NCI-H187 (cell line): ENCODE results near the gene DPP6.

Experiments
- DNase-seq, 2 experiments: peaks; one replicate each; lab custom pipeline; 2025; lab: John Stamatoyannopoulos, UW

DPP6 gene

GRCh38 chr7:154451480-154452457 is 399.6 kb downstream of the DPP6 start:
- no peak for DNase-seq

GRCh38 chr7:154463794-154464193 is 411.6 kb downstream of the DPP6 start:
- no peak for DNase-seq

DNA sequence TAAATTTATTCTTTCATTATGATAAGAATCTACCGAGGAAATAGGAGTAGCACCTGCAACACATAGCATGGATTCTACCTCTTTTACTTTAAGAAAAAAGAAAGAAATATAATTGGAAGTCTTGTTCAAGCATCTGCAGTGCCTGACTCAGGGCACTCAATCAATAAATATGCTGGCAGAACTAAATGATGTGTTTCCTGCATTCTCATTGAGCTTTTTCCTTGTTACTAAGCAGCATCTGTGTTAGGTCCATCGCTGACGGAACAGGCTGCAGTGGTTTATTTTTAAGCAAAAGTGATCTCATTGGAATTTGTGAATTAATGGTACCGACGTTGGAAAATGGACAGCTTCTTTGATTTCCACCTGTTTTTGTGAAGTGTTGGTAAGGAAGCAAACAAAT is 417.5 kb downstream of the DPP6 start:
- DNase-seq: no peak

- DNase-seq: no peak
Measured at GRCh38 chr7:154472343-154472742, 420.1 kb downstream of the DPP6 start.

DNA sequence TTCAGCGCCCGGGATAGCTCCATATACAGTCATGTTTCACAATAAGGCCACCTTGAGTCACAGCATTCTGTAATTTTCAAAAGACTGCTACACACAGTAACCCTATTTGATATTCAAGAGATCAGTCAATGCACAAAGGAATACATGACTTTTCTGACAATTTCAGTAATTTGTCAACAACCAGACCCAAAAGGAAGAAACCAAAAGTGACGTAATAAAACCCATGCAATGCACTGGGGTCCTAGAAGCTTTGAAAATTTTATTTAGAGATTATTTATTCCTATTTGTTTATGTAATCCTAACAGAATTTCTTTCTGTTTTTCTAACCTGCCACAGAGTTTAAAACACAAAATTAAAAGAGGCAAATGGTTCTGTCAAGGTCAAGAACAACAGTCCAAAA is 421.2 kb downstream of the DPP6 start:
- no peak for DNase-seq

- no peak for DNase-seq
Measured at GRCh38 chr7:154474903-154475520, 422.8 kb downstream of the DPP6 start.

DNA sequence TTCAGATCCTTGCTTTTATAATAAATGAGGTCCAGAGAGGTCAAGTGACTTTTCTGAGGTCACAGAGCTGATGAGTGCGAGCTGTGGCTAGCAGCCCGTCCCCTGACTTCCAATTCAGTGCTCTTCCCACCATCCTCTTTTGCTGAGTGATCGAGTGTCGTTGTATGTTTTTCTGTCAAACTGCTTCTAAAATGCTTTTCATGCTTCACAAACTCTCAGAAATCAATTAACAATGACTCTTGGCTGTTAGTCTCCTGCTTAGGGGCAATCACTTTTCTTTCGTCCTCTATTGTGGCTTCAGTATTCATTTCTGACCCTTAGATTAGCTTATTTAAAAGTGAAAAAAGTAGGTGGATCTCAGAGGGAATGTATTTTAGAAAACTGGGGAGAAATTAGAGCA is 423.7 kb downstream of the DPP6 start:
- DNase-seq: no peak

DNA sequence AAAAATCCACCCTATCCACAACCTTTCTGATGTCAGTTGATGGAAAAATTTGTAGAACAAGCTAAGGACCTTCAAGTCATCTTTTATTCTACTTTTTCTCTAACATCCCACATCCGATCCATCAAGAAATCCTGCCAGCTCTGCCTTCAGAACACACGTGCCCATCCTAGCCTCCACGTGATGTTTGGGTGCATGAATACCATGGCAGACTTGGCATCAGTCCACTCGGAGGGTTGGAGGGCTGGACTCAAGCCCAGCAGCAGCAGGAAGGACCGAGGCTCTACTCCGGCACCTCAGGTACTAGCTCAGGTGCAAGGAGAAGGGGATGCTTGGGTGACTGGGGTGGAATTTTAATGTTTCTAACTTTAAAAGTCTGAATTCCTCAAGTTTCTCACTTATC is 428.6 kb downstream of the DPP6 start:
- DNase-seq: no peak

DNA sequence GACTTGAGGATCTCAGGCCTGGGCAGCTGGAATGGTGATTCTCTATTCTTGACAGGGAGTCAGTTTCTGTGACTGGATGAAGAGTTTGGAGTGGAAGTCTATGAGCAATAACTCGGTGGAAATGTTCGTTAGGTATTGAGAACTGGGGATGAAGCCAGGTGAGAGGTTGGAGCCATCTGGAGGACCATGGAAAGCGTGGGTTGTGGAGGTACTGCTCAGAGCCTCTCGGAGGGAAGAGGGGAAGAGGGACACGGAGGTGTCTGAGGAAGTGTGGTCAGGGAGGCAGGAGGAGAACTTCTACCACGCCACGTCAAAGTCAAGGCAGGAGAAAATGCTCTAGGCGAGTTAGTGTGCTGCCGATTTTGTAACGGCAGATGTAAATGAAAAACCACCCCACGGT is 430.7 kb downstream of the DPP6 start:
- DNase-seq: no peak

GRCh38 chr7:154484406-154484805 is 432.2 kb downstream of the DPP6 start:
- no peak for DNase-seq

DNA sequence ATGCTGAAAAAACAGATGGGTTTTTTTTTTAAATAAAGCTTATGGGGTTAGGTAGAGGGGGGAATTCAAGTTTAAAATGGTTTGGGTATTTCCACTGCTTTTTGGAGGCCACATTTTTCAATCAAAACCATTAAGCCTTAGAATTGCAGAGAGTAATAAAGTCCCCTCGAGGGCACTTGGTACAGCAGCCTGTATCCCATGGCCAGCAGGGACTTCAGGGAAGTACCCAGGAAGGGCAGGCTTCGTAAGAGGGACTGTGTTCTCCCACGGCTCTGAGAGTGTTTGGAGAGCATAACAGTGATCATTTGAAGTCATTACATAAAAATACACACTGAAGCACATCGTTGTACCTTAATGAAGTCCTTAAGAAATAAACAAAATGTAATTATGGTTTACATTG is 432.7 kb downstream of the DPP6 start:
- no peak for DNase-seq

- DNase-seq: no peak
Measured at GRCh38 chr7:154489897-154490296, 437.7 kb downstream of the DPP6 start.

DNA sequence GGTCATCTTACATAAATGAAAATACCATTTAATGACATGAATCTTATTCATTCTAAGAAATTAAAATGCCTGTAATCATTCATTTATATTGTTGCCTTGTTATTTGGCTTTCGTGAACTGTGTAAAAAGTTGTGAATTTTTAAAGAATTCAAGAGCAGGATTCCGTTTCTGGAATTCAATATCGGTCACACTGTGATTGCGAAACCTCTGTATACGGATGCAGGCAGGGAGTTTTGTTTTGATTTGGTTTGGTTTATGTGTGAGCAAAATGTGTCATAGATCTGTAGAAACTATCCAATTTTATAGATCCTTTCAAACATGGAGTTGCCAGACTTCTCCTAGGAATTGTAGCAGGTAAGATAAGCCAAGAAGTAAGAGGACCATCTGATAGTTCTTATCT is 441.4 kb downstream of the DPP6 start:
- no peak for DNase-seq

DNA sequence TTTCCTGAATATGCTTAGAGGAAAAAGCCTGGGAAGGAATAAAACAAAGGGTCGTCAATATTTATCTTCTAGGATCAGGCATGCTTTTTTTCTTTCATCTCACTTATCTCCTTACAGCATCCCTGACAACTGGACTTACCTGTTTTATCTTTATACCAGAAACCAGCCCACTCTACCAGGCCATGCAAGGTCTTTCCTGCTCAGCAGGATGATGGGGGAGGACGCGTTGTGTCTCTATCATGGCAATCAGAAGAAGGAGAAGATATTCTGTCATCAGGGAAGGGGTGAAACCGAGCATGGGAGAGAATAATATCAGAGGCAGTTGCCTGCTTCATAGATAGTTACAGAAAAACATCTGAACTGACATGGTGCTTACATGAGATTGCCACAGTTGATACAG is 445.6 kb downstream of the DPP6 start:
- DNase-seq: no peak

DNA sequence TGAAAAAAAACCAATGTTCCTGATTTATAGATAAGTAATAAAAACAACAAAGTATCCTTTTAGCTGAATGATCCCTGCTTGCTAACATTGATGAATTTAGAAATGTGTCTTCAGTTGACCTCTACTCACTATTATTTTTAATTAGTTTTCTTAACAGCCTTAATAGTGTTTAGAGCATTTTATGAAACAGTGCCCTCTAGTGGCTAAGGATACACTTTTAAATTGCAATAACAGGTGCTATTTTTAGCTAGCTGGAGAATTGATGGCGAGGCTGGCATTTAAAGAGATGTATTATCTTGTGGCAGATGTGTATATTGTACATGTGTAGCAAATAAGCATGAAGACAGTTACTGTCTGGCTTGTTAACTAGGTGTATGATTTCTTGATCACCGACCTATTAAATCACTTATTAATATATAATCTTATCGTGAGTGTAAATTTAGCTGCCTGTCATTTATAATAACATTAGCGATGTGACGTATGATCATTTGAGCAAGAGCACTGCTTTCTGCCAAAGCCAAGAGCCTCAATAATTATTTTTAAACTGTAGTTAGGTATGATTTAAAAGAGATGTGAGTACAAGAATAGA is 451.9 kb downstream of the DPP6 start:
- peak in 1 of 2 experiments; percentile 1 for DNase-seq

GRCh38 chr7:154504918-154505317 is 452.7 kb downstream of the DPP6 start:
- no peak for DNase-seq

GRCh38 chr7:154505362-154505761 is 453.2 kb downstream of the DPP6 start:
- no peak for DNase-seq

DNA sequence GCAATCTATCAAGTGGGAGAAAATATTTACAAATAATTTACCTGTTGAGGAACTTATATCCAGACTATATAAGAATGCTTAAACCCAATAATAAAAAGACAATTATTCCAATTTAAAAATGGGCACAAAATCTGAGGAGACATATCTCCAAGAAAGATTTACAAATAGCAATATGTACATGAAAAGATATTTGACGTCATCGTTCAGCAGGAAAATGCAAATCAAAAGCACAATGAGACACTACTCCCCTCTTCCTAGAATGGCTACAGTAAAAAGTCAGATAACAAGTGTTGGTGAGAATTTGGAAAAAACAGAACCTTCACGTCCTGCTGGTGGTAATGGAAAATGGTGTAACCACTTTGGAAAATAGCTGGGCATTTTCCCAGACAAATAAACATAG is 457.0 kb downstream of the DPP6 start:
- no peak for DNase-seq

DNA sequence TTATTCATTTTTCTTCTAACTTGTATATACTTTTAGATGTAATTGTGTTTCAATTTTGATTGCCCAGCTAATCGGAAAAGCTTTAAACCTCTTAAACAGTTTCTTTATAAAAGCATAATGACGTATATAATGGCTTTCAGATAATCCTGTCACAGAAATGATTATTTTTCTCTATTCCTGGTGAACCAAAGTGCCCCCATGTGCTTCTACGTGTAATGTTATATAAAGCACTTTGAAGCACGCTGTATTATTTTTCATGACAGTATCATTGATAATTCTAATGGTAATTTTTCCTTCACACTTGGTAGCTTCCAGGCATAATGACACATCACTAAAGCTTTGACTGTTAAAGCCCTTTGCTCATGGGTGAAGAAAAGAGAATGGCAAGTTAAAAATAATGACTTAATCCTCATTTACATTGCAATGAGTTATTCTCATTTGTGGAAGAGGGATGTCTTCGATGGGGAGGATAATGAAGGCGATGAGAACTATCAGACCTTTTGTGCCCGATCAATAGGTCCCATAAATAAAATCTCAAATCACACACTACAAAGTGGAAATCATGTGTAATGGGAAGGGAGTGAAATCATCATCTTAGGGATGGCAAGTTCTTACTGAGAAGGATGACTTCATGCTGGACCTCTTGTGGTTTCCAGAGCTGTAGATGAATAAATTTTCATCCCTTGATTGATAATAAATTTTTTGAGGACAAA is 460.1 kb downstream of the DPP6 start:
- no peak for DNase-seq

DNA sequence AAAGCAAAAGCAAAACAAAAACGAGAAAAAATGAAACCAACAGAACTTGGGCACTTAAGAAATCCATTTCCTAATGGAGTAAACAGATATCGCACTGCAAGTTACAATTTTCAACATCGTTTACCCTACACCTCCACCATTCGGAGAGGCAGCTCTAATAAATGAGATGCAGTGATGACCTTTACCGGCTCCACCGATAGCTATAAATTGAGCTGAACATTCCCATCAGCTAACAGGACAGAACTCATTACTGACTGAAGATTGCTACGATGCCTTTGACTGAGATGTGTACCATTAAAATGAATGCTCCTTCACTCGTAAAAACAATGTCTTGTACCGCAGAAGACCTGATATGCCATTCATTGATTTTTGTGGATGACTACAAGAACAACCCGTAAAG is 465.6 kb downstream of the DPP6 start:
- DNase-seq: no peak

- no peak for DNase-seq
Measured at GRCh38 chr7:154519229-154519628, 467.0 kb downstream of the DPP6 start.

DNA sequence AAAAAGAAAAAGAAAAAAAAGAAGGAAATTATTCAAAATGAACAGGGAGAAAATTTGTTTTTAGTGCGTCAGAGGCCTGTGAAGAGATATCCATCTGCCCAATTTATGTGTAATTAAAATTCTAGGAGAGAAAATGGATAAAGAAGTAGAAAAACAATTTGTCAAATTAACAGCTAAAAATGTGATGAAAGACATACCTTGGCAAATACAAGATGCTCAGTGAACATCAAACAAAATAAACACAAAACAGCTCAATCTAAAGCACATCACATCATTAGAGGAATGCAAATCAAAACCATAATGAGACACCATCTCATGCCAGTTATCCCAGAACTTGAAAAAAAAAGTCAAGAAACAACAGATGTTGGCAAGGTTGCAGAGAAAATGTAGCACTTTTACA is 477.9 kb downstream of the DPP6 start:
- DNase-seq: no peak
